ENCODE data around the gene ACTN3.
"Not testable (repeated sequence)": the region's sequence is repeated elsewhere in the genome, so short reads cannot be mapped to it uniquely, and the experiment has no call there.

The ACTN3 gene

DNA sequence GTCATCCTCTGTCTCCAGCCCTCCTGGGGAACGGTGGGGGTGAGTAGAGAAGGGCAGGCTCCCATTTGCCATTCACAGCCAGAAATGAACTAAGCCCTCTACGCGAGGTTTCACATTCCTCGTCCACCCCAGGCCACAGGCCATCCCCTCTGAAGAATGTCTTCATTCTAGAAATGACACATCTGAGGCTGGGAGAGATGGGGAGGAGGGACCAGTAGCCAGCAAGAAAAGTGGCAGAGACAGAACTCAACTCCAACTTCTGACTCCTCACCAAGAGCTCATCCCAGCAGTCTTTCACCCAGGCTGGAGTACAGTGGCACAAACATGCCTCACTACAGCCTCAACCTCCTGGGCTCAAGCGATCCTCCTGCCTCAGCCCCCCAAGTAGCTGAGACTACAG is 18.3 kb downstream of the ACTN3 start:
- DNase-seq (ENCODE audit: low spot score) = no peak

GRCh38 chr11:66566221-66566620 is 19.5 kb downstream of the ACTN3 start:
- DNase-seq (ENCODE audit: low spot score) = no peak

- DNase-seq (ENCODE audit: low spot score) = no peak
Measured at GRCh38 chr11:66567787-66568123, 21.1 kb downstream of the ACTN3 start.

GRCh38 chr11:66568124-66568916 is 21.6 kb downstream of the ACTN3 start, which contains the start of gene CTSF:
TSS of gene CTSF (minus strand) at chr11:66568606. CDS start at chr11:66568486, 120 bp downstream.
- DNase-seq (ENCODE audit: low spot score) = peak; percentile 63

GRCh38 chr11:66569076-66569475 is 22.4 kb downstream of the ACTN3 start:
- no peak for DNase-seq (ENCODE audit: low spot score)

DNA sequence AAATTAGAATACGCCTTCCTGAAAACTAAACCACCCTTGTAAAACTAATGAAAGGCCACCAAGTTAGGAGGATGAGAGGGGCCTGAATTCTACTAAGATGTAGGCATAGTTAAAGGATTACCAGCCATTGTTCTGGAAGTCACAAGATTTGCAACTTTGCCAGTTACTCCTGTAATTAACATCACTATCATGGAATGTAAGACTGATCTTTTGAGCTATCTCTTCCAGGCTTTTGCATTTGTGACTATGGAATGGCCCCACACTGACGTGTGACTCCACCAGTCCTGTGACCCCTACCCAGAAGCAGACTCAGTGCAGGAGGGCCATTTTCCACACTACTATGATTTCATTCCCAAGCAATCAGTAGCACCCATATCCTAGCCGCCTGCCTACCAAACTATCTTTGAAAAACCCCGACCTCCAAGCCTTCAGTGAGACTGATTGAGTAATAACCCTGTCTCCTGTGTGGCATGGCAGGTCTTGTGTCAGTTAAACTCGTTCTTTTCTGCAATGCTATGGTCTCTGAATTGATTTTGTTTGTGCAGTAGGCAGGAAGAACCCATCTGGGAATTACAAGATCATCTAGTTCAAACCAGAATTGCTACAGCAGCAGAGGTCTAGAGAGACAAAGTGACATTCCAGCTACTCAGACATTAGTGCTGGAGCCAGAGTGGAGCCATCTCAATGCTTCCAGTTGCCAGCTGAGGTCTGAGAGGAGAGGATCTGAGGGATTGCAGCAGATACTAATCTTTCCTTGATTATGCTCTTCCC is 23.6 kb downstream of the ACTN3 start:
- DNase-seq (ENCODE audit: low spot score) = no peak

- no peak for DNase-seq (ENCODE audit: low spot score)
Measured at GRCh38 chr11:66570850-66571180, 24.1 kb downstream of the ACTN3 start.

- peak; percentile 88 for DNase-seq (ENCODE audit: low spot score)
Measured at GRCh38 chr11:66579017-66579606, 32.4 kb downstream of the ACTN3 start.

DNA sequence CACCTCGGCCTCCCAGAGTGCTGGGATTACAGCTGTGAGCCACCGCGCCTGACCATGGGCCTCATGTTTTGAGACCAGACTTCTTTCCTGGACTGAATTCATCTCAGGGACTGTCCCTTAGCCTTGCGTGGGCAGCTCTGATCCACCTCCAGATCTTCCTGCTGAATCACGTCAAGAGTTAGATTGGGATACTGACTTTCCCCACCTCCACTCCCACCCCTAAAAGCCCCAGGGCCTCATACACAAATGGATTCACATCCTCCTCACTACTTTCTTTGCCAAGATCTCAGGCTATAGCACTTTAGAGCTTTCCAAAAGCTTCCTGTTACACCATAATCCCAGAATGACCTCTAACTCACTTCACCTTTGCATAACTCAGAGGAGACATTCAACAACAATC is 34.1 kb downstream of the ACTN3 start:
- no peak for DNase-seq (ENCODE audit: low spot score)

- no peak for DNase-seq (ENCODE audit: low spot score)
Measured at GRCh38 chr11:66581261-66581660, 34.6 kb downstream of the ACTN3 start.

GRCh38 chr11:66582565-66583147 is 36.0 kb downstream of the ACTN3 start:
- not testable (repeated sequence) for DNase-seq (ENCODE audit: low spot score)

DNA sequence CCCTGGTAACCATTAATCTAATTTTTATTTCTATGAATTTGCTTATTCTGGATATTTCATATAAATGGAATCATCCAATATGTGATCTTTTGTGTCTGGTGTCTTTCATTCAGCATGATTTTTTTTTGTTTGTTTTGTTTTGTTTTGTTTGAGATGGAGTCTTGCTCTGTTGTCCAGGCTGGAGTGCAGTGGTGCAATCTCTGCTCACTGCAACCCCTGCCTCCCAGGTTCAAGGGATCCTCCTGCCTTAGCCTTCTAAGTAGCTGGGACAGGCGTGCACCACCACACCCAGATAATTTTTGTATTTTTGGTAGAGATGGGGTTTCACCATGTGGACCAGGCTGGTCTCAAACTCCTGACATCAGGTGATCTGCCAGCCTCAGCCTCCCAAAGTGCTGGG is 38.7 kb downstream of the ACTN3 start:
- DNase-seq (ENCODE audit: low spot score) = not testable (repeated sequence)

GRCh38 chr11:66586136-66586535 is 39.4 kb downstream of the ACTN3 start:
- DNase-seq (ENCODE audit: low spot score) = no peak

DNA sequence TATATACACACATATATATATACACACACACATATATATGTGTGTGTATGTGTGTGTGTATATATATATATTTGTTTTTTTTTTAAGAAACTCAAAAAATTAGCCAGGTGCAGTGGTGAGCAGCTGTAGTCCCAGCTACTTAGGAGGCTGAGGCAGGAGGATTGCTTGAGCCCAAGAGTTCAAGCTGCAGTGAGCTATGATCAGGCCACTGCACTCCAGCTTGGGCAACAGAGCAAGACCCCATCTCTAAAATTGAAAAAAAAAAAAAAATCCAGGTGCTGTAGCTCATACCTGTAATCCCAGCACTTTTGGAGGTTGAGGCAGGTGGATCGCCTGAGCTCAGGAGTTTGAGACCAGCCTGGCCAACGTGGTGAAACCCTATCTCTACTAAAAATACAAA is 42.6 kb downstream of the ACTN3 start:
- DNase-seq (ENCODE audit: low spot score) = not testable (repeated sequence)

DNA sequence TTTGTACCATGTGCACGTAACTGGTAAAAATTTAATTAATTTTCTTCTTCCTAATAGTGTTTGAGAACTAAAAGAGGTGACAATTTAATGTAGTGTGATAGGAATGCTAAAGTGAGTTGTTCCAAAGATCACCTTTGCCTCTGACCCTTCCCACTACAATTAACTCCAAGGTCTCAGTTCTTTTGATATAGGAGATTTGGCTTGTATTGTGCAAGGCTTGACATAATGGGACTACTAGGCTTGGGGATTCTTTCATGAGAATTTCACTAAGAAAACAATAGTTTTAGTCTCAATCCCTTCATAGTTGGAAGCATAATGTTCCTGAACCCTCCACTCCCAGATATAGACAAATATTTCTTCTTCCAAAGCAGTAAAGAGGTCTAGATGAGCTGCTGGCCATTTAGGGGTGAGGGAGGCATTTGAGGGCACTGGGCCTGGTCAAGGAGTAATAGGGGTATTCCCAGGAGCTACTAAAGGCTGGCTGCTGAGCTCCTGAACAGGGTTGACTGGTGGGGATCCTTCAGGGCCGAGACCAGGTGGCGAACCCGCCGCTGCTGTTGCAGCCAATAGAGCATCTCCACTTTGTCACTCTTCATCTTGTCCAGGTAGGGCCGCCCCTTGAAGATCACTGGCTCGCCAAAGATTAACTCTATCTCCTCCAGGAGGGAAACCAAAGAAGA is 43.4 kb downstream of the ACTN3 start:
- no peak for DNase-seq (ENCODE audit: low spot score)

DNA sequence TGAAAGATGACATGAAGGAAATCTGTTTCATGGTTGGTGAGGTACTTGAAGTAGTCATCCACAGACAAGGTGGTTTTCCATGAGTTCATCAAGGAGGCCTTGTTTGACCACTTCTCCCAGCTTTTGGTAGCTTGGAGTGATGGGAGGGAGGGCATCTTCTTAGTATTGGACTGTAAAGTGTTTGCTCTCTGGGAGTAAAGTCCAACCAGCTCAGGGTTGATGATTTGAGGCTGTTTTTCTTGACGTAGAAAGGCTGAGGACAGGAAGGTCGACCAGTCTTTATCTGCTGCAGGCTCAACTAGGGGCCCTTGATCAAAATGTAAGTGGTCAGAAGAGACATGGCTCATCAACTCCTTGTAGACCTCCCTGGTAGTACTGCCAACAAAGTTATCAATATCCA is 44.5 kb downstream of the ACTN3 start:
- no peak for DNase-seq (ENCODE audit: low spot score)

GRCh38 chr11:66592457-66593302 is 46.0 kb downstream of the ACTN3 start, which contains the start of the genes CCDC87 and CCS:
TSS of gene CCDC87 (minus strand) at chr11:66593063. CDS start at chr11:66593015, 48 bp downstream.
TSS of gene CCS (plus strand) at chr11:66593185. CDS start at chr11:66593262, 77 bp downstream.
- DNase-seq (ENCODE audit: low spot score) = peak; percentile 98

- DNase-seq (ENCODE audit: low spot score) = no peak
Measured at GRCh38 chr11:66593303-66593635, 46.6 kb downstream of the ACTN3 start.

GRCh38 chr11:66593650-66594049 is 46.9 kb downstream of the ACTN3 start:
- no peak for DNase-seq (ENCODE audit: low spot score)

DNA sequence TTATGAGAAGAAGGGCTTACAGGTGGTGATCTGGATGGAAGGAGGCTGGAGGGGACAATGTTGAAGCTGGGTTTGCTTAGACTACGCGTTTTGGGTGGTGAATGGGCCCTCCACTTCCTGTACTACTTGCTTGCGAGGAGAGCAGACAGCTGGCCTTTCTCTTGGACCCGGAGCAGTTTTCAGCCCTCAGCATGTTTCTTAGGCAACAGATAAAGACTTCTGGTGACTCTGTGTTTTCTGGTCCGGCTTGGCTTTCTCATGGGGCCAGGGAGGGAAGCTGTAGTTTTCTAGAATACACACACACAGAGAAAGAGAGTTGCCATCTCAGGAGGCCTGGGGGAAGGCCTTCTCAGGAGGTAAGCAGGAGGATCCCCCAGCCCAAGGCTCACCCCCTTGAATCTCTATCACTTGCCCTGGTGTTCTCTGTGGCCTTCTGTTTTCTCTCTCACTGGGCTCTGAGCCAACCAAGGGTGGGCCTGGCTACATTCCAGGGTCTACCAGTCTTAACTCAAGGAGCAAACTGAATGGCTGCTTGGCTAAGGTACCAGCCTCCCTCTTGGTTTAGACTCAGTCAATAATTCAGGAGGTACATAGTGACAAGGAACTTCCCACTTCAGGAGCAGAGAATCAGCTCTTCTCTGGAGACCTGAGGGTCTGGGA is 48.7 kb downstream of the ACTN3 start:
- DNase-seq (ENCODE audit: low spot score) = no peak

DNA sequence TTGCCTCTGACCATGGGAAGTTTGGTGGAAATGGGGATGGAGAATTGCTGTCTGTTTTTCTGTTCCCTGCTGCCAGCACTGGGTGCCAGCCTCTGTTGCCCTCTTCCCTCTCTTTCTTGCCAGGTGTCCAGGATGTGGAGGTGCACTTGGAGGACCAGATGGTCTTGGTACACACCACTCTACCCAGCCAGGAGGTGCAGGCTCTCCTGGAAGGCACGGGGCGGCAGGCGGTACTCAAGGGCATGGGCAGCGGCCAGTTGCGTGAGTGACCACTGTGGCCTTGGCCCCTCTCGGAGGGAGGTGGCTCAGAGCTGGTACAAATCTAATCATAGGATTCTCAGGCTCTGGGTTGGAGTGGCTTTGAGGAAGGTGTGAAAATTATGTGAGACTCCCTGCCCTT is 52.3 kb downstream of the ACTN3 start:
- DNase-seq (ENCODE audit: low spot score) = no peak
